Peyer's patch (tissue), 4 donors: ENCODE results near the gene TMCO4.

ENCODE experiments used
- POLR2A ChIP-seq, 2 donors: fragments of 450-650 bp; IDR thresholded peaks; one replicate each; pipeline ENCODE4 v1.5.1; 2017; ENCODE audit warnings: antibody characterized with exemption in 2 of 2, mild to moderate bottlenecking in 2 of 2, moderate library complexity in 2 of 2
- TF ChIP-seq, protein P1 (sequence below), 6 experiments: fragments of 450-650 bp in 4 of 6; fragments of 200-600 bp in 2 of 6; sonication (generic) in 1 of 6; IDR thresholded peaks; one replicate each; pipeline ENCODE4 v1.5.1; 2017 to 2019; ENCODE audit warnings: antibody characterized with exemption in 6 of 6, mild to moderate bottlenecking in 3 of 6, moderate library complexity in 1 of 6

DNA sequence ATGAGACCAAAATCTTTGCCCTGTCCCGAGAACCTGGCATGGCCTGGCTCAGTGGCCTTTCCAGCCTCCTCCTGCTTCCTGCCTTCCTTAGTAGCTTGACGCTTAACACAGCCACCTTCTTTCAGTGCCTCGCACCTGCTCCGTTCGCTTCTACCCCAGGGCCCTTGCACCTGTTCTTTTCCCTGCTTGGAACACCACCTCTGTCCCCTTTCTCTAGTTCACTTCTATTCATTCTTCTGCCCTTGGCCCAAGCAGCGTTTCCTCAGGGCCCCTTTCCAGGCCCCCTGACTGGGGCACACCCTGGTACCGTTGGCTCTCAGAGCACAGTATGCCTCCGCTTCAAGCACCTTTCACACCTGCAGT is 144.0 kb downstream of the TMCO4 start:
- TF ChIP-seq, protein P1, sequence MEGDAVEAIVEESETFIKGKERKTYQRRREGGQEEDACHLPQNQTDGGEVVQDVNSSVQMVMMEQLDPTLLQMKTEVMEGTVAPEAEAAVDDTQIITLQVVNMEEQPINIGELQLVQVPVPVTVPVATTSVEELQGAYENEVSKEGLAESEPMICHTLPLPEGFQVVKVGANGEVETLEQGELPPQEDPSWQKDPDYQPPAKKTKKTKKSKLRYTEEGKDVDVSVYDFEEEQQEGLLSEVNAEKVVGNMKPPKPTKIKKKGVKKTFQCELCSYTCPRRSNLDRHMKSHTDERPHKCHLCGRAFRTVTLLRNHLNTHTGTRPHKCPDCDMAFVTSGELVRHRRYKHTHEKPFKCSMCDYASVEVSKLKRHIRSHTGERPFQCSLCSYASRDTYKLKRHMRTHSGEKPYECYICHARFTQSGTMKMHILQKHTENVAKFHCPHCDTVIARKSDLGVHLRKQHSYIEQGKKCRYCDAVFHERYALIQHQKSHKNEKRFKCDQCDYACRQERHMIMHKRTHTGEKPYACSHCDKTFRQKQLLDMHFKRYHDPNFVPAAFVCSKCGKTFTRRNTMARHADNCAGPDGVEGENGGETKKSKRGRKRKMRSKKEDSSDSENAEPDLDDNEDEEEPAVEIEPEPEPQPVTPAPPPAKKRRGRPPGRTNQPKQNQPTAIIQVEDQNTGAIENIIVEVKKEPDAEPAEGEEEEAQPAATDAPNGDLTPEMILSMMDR (IDR thresholded peaks at IDR 0.05): no peak
- no peak for TF ChIP-seq POLR2A (IDR thresholded peaks at IDR 0.05)
